ENCODE results near the gene UMODL1.
"Not testable (repeated sequence)": the region's sequence is repeated elsewhere in the genome, so short reads cannot be mapped to it uniquely, and the experiment has no call there.

The UMODL1 gene

DNA sequence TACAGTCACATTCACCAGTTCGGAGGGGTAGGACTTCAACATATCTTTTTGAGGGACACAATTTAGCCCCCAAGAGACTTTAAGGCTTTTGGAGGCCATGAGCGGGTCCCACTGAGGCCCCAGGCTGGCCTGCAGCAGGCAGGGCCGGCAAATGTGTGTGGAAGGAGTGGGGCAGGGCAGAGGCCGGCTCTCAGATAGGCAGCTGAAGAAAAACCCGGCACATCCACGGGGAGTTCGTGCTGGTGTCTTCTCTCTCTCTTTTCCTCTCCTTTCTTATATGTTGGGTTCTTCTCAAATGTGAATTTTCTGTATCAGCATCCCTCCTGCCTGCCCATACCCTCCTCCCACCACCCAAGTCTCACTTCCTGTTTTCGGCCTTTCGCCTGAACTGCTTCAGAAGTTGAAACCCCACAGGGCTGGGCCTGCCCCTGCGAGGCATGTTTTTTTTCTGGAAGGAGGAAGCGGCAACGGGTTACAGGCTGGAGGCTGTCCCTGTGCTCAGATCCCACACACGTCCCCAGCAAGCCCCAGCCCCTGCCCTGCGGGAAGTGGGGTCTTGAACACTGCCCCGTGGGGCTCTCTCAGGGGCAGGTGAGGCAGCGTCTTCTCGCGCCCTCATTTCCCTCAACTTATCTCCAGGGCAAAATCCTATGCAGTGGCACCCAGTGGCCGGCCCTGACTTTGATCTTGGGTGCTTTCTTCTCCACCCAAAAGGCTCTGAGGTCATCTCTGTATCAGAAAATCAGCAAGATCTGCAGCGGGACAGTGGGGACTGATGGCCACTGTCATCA lies 9.7 kb upstream of the UMODL1 start:
- no peak for DNase-seq

DNA sequence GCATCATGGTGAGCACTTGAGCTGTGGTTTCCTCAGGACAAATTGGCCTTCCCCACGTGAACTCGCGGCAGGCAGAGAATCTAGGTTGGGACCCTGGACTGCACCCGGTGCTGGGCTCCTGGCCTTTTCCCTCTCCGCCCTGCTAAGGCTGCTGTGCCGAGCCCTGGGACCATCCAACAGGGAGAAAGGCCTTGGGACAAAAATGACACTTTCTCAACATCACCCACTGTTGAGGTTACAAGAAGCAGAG lies 9.2 kb upstream of the UMODL1 start:
- DNase-seq: no peak

DNA sequence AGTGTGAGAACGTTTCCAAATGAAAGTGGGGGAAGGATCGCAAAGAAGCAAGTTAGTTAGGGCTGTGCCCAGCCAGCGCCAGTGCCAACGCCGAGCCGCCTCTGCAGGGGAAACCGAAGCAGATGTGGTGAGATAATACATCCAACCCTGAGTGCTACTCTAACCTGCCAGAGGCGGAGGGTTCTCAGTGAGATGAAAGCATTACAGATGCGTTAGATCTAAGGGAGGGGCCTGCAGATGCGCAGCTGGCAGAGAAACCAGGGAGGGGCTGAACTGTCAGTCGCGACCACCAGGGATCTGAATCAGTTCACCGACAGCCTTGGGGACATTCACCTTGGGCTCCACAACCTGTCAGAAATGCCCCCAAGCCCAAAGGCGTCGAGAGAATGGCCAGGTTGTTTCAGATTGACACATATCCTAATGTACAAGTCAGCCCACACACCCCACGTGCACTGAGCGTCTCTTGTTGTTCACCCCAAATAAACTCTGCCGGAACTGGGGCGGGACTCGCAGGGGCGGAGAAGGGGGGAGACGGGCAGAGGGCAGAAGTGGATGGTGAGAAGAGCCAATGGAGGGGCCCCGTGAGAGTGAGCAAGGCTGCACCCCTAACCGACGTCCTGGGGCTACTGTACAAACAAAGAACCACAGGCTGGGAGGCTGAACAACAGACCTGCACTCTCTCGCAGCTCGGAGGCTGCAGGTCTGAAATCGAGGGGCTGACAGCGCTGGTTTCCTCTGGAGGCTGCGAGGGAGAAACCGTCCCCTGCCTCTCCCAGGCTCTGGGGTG lies 8.7 kb upstream of the UMODL1 start:
- DNase-seq: no peak

DNA sequence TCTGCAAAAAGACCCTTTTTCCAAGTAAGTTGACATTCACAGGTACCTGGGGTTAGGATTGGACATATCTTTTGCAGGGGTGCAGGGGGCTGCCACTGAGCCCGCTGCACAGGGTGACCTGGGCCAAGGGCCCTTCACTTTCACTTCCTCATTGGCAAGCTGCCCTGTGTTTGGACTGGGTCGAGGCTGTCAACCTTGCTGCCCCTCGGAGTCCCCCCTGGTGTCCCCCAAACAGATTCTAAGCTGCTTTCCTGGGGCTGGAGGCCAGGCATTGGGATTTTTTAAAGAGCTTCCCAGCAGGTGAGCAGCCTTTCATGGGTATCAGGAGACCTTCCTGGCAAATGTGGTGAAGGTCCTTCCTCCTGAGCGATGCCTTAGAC lies 7.9 kb upstream of the UMODL1 start:
- no peak for DNase-seq

DNA sequence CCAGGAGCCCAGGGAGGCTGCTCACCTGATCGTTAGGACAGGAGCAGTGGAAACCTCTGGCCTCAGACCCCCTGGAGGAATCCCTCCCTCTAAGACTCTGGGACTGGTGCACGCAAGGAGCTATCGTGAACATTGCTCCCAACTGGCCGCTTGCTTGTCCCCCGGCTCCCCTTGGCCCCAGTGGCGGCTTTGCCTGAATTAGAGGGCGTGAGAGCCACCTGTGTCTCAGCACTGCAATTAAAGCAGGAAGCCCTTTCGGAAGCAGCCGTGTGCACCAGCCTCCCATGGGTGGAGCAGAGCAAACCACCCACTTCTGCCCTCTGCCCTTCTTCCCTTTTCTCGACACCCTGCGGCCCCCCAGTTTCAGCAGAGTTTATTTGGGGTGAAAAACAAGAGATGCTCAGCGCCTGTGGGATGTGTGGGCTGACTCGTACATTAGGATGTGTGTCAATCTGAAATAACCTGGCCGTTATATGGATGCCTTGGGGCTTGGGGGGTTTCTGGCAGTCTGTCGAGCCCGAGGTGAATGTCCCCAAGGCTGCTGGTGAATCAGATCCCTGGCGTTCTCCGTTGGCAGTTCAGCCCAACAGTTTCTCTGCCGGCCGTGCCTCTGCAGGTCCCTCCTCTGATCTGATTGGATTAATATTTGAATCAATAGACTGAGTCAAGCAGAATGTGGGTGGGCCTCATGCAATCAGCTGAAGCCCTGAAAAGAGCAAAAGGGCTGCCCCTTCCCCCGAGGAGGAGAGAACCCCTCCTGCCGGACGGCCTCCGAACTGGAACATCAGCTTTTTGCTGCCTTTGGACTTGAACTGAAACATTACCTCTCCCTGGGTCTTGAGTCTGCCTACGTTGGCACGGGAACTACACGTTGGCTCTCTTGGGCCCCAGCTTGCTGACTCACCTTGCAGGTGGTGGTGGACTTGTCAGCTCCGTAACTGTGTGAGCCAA lies 7.3 kb upstream of the UMODL1 start:
- no peak for DNase-seq

DNA sequence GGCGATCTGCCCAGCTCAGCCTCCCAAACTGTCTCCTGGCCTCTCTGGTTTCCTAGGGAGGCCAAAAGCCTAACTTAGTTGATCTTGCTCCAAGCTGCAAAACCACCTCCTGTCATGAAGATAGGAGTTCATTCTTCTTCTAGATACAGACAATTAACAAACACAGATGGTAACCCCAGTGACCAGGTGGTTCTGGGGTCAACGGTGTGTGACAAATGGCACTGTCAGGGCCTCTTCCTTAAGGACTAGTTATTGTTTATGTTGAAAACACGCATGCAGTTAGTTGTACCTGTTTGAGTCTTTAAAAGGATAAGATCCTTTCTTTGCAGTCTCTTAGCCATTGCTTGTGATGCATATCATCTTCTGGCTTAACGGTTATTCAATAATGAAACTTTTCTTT lies 4.6 kb upstream of the UMODL1 start:
- DNase-seq: no peak

DNA sequence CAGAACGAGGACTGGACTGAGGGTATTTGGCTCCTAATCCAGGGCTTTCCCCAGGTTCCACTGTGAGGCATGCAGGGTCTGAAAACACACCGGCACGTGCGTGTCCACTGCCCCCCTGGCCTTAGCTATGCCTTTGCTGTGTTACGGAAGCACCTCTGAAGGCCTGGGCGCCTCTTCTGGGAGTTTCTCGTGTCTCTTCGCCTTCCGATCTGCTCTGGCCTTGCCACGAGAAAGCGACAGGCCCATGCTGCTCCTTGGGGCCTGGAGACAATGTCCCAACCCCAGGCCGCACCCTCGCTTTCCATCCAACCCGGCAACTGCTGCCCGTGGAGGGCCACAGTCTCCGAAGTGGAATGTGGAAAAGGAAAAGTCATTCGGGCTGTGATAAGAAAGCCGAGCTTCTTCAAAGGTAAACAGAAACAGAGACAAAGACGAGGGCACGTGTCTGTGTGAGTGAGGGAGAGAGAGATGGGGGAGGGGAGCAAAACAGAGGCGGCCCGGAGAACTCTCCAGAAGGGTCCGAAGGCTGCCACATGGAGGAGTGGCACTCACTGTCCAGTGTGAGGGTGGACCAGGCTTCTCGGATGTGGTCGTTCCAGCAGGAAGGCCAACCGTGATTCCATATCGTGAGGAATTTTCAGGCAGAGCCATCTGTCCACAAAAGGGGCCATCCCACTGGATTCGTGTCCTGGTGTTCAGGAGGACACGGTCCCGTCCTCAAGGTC lies 3.4 kb upstream of the UMODL1 start:
- no peak for DNase-seq

DNA sequence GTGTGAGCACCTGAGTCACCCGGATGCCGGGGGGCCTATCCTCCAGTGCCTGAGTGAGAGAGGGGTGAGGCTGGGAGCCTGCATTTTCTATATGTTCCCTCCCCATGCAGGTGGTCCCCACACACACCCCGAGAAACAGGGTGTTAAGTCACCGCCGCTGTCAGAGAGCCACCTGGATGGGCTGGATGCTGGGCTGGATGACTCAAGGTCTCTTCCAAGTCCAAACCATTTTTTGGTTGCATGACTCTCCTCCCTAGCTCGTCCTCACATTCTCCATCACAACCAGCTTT lies 2.9 kb upstream of the UMODL1 start:
- DNase-seq: no peak

DNA sequence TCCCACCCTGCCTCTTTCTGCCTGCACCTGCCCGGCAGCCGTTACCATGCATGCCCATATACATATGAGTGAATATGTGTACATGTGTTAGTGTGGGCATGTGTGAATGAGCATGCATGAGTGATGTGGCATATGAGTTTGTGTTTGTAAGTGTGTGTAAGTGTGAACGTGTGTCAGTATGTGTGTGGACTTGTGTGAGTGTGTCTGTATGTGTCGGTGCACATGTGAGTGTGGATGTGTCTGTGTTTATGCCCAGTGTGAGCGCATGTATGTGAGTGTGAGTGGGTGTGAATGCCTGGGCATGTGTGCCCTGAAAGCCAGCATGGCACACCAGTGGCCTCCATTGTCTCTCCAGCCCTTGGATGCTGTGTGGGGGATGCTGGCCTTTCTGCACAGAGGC lies 2.5 kb upstream of the UMODL1 start:
- DNase-seq: no peak

DNA sequence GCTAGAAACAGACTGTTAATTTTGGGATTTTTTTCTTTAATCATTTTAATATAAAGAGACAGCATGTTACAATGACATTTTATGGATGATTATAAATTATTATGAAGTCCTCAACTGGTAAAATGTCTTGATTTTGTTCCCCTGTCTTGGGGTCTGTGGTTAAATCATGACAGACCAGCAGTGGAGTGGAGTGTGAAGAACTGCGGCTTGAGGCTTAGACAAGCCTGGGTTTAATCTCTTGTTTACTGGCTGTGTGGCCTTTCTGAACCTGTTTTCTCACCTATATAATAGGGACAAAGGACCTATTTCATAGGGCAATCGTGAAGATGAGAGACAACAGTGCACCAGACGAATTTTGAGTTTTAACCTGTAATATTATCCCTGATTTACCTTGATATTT lies 1.8 kb upstream of the UMODL1 start:
- no peak for DNase-seq

DNA sequence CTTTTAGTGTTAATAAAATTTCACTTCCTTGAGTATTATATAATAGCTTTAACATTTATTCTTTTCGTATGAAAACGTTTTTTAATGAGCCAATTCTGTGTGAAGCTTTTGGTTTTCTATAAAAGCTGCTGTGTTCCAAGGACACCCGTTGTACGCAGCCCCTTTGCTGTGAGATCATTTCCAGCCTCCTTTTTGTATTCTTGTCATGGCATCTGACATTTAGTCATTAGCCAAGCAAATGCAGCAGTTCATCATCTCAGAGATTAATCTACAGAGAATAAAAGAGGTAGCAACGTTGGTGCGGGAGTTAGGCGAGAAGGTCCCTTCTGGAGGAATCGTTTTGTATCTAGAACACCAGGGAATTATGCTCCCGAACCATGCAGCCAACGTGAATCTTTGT lies 1.3 kb upstream of the UMODL1 start:
- DNase-seq: no peak

DNA sequence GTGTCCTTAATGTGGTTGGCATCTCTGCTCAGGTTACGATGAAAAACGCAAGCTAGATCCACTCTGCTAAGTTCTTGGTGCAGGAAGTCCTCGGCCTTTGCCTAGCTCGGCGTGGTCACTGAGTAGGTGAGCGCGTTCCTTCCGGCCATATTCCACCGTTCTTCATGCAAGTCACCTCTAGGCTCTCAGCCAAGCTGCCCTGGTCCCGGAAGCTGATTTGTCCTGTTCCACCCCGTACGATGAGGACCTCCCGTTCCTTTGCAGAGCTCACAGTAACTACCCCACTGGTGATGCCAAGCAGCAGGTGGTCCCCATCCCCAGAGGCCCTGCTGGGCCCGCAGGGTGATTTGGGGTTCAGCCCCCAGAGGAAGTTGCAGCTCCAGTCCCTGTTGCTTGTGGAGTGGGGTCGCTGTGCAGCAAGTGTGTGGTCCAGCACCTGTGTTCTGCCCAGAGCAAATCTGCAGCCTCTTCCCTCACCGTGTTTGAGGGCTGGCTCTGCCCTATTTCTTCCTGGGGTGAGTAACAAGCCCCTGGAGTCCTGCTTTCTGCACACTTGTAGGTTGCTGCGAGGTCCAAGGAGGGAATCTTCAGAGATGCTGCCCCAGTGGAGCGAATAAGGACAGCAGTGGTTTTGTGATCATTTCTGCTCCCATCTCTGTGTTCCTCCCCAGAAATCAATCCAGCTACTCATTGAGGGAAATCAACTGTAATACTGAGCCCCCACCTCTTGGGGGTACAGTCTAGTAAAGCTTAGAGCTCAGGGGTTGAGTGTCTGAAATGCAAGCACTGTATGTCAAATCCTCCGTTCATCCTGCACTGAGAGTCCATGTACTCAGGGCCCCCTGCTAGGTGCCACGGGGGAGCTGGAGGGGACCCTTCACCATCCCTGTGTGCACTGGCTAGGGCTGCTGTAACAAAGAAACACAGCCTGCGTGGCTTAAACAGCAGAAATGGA lies 2.3 kb downstream of the UMODL1 start:
- DNase-seq: no peak

DNA sequence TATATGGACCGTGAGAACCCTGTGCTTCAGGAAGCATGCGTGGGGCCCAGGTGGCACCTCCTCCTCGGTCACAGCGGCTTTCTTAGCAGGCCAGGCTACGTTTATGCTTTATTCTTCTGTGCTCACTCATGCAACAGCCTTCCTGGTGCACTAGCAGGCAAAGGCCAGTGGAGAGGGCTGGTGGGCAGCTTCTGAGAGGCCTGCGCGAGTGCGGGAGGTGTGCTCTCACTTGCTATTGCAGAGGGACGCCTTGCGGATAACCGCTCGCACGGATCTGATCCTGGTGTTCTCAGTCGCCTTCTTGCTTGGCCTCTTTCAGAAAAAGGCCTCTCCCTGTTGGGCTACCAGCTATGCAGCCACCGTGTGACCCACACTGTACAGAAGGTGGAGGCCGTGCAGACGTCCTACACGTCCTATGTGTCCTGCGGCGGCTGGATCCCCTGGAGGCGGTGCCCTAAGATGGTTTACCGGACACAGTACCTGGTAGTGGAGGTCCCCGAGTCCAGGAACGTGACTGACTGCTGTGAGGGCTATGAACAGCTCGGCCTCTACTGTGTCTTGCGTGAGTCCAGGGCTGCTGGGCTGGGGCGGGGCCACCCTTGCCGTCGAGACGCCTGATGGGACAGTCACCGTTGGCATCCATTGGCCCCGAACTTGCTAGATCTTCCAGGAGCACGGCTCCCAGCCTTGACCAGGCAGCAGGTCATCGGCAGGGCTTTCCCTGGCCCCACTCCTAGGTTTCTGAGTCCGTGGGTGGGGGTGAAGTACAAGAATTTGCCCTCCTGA lies 4.8 kb downstream of the UMODL1 start:
- no peak for DNase-seq

DNA sequence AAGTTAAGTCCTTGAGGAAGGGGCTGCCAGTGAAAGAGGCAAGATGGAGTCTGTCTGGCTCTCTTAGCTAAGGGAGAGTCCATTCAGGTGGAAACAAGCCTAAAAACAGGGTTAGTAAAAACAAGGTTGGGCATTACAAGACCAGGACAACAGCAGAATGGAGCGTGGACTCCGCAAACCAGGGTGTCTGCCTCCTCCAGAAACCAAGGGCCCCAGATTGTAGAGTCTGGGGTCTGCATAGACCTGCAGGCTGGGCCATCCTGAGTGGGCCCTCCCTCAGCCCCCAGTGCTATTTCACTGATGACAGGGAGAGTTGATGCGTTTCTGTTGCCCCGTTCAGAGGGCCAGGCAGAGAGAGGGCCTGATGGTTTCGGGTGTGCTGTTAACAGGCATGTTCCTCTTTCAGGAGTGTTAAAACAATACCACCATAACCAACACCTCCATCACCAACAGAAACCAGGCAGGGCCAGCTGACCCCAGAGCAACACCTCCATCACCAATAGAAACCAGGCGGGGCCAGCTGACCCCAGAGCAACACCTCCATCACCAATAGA lies 6.6 kb downstream of the UMODL1 start:
- not testable (repeated sequence) for DNase-seq

DNA sequence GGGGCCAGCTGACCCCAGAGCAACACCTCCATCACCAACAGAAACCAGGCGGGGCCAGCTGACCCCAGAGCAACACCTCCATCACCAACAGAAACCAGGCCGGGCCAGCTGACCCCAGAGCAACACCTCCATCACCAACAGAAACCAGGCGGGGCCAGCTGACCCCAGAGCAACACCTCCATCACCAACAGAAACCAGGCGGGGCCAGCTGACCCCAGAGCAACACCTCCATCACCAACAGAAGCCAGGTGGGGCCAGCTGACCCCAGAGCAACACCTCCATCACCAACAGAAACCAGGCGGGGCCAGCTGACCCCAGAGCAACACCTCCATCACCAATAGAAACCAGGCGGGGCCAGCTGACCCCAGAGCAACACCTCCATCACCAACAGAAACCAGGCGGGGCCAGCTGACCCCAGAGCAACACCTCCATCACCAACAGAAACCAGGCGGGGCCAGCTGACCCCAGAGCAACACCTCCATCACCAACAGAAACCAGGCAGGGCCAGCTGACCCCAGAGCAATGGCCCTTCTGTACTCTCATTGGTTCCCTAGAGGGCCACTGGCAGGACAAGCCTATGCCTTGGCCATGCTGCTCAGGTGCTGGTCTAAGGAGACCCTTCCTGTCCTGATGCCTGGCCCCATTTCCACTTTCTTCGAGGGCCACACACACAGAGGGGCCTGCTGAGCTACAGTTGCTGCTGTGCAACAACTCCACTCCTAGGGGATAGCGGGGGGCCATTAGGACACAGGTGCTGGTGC lies 7.3 kb downstream of the UMODL1 start:
- not testable (repeated sequence) for DNase-seq

DNA sequence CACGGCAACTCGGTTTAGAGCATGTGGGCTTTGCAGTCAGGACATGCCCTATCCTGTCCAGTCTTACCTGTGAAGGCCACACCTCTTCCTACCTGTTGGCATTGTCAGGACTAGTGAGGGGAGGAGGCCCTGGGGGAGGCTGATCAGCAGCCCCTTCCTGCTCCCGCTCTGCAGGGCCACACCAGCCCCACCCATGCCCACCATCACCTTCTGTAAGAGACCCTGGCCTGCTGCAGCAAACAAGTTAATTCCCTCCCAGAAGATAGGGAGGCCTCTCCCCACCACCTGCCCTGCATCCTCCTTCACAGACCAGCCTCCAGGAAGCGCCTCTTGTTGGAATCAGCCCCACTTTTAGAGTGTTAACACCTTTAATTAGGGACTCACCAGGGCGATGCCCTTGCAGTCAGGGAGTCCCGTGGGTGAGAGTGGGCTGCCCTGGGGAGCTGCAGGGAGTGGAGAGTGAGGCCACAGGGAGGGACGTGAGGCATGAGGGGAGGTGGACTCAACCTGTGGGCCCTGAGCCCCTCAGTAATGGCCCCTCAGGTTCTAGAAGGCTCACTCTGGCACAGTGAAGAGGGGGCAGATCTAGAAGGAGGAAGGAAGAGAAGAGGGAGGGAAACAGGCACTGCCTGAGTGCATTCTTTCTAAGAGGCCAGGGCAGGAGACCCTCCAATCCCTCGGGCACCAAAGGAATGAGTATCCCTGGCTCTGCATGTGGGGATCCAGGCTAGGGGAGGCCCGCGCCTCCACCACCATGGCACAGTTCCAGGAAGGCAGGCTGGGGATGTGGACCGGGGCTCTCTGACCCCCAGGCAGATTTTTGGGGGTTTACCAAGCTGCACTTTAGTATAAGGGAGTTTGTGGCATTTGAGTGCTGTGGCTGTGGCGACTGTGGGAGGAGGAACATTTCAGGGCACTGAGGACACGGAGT lies 8.2 kb downstream of the UMODL1 start:
- no peak for DNase-seq

DNA sequence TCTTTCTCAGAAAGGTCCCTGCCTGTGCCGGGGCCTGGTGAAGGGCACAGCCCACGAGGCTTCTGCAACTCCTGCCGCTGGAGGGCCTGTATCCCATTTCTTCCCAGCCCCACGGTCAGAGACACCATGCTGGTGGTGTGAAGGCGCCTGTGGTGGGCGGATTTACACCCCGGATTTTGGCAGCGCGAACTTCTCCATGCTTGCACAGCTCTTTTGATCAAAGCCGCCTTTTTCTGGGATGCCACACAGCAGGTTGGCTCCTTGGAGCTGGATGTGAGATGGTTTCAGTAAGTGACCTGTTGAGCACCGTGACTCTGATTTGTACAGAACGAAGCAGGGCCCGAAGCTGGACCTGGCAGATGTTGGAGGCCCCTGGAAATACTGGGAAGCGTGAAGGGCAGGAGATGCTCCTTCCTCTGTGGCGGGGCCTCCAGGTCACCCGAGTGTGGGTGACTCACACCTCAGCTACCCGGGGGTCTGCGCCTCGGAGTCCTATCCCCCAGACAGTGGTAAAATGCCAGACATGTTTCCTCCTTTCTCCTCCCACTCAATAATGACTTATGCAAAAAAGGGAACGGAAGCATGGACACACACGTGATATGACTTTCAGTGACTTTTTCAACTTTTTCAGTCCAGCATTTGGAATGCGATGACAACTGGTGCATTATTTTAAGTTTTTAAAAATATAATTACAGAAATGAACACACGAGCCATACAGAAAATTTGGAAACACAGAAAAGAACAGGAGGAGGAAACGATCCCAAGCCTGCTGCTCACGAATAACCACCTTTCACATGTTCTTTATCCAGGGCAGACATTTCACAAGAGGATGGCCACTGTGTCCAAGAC lies 9.0 kb downstream of the UMODL1 start:
- no peak for DNase-seq

DNA sequence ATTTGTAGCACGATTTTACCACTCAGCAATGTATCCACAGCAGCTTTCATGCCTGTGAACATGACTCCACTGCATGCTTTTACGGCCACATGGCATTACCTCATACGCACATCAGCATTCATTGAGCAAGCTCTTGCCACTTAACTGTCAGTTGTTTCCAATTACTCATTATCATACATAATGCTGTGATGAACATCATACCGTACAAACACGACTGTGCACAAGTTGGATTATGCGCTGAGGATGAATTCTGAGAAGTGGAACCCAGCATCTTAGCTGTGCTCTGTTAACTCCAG lies 9.6 kb downstream of the UMODL1 start:
- no peak for DNase-seq
